HCT116 (cell line): ENCODE results near the gene TMEM237.

Experiments used
- POLR2A ChIP-seq: IDR thresholded peaks from 2 replicates; pipeline ENCODE4 v1.7.0; 2011; ENCODE audit warnings: borderline replicate concordance; ENCODE audit not compliant: insufficient read depth, insufficient read length; ENCODE audit errors: extremely low read depth
- ZNF274 ChIP-seq: fragments of 200-500 bp; sonication (Bioruptor generic); IDR thresholded peaks from 2 replicates; pipeline ENCODE4 v1.6.1; 2014; ENCODE audit warnings: mild to moderate bottlenecking, low read depth, low read length, inconsistent platforms
- TF ChIP-seq, protein P1 (sequence below), 3 experiments: fragments of 200-600 bp in 1 of 3; sonication (generic) in 1 of 3; IDR thresholded peaks in 2 of 3; conservative IDR thresholded peaks in 1 of 3; 2 replicates each; pipeline ENCODE4 v1.5.1; 2012 to 2017; ENCODE audit warnings: low read depth in 2 of 3, low read length in 2 of 3, antibody characterized with exemption in 1 of 3, borderline replicate concordance in 1 of 3, control low read depth in 1 of 3, mild to moderate bottlenecking in 1 of 3, mixed read lengths in 1 of 3, mixed run types in 1 of 3, moderate library complexity in 1 of 3; ENCODE audit not compliant: insufficient read depth in 1 of 3

DNA sequence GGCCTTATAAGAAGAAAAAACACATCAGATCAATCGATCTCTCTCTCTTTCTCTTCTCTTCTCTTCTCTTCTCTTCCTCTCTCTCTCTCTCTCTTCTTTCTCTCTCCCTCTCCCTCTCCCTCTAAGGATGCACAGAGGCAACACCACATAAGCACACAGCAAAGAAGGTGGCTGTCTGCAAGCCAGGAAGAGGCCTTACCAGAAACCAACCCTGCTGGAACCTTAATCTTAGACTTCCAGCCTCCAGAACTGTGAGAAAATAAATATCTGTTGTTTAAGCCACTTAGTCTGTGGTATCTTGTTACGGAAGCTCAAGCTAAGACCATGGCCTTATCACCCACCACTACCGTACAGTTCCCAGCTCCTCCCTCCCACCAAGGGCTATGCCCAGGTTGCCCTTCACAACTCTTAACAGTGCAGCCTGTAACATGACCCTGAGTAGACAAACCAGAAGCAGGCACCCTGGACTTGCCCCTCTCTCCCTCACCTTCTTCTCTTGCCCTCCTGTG lies 25.2 kb upstream of the TMEM237 start:
- TF ChIP-seq ZNF274 (no peak), POLR2A (no peak)
- TF ChIP-seq, protein P1, sequence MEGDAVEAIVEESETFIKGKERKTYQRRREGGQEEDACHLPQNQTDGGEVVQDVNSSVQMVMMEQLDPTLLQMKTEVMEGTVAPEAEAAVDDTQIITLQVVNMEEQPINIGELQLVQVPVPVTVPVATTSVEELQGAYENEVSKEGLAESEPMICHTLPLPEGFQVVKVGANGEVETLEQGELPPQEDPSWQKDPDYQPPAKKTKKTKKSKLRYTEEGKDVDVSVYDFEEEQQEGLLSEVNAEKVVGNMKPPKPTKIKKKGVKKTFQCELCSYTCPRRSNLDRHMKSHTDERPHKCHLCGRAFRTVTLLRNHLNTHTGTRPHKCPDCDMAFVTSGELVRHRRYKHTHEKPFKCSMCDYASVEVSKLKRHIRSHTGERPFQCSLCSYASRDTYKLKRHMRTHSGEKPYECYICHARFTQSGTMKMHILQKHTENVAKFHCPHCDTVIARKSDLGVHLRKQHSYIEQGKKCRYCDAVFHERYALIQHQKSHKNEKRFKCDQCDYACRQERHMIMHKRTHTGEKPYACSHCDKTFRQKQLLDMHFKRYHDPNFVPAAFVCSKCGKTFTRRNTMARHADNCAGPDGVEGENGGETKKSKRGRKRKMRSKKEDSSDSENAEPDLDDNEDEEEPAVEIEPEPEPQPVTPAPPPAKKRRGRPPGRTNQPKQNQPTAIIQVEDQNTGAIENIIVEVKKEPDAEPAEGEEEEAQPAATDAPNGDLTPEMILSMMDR (IDR thresholded peaks at IDR 0.05 in 2 of 3, conservative IDR thresholded peaks at IDR 0.05 in 1 of 3; ENCODE audit: borderline replicate concordance in 1 of 3, insufficient read depth in 1 of 3, low read depth in 2 of 3, low read length in 2 of 3) = no peak
